Cardiac fibroblast (primary cell): ENCODE data around the gene SLMAP.

Experiments used
- DNase-seq, 2 donors: peaks; one replicate each; pipeline versions ENCODE4 v3.0.0 to v3.0.0-alpha.2; 2010; ENCODE audit warnings: low read depth in 2 of 2
- H3K4me3 ChIP-seq, 2 donors: replicated peaks in 1 of 2; 1 replicate in 1 of 2; 2 replicates in 1 of 2; pipeline ENCODE4 v1.5.1; 2011; ENCODE audit warnings: low read depth in 2 of 2, low read length in 2 of 2, mild to moderate bottlenecking in 2 of 2, moderate library complexity in 1 of 2
- CTCF ChIP-seq: IDR thresholded peaks from one replicate; pipeline ENCODE4 v1.5.1; 2011; ENCODE audit warnings: low read depth, mild to moderate bottlenecking, low read length, inconsistent platforms

SLMAP gene

GRCh38 chr3:57962448-57962834 lies 206.3 kb downstream of the SLMAP start:
- DNase-seq: no peak
- no peak overlapping the region for H3K4me3 ChIP-seq

GRCh38 chr3:57963811-57964346 lies 207.8 kb downstream of the SLMAP start:
- no peak for DNase-seq
- TF ChIP-seq CTCF: no peak
- no peak overlapping the region for H3K4me3 ChIP-seq

More at GRCh38 chr3:57962448-57962834, 206.3 kb downstream of the SLMAP start:
- no peak for TF ChIP-seq CTCF

GRCh38 chr3:57966829-57967228 lies 210.7 kb downstream of the SLMAP start:
- peak; percentile 59 to 79 for DNase-seq
- H3K4me3 ChIP-seq: no peak overlapping the region
- TF ChIP-seq CTCF: no peak

- TF ChIP-seq CTCF: no peak
- DNase-seq: no peak
- H3K4me3 ChIP-seq: no peak overlapping the region
Measured at GRCh38 chr3:57967590-57967989, 211.5 kb downstream of the SLMAP start.

GRCh38 chr3:57968501-57968900 lies 212.4 kb downstream of the SLMAP start:
- TF ChIP-seq CTCF: no peak
- no peak overlapping the region for H3K4me3 ChIP-seq
- DNase-seq: no peak

GRCh38 chr3:57971975-57972374 lies 215.9 kb downstream of the SLMAP start:
- no peak overlapping the region for H3K4me3 ChIP-seq
- DNase-seq: no peak
- no peak for TF ChIP-seq CTCF

- H3K4me3 ChIP-seq: no peak overlapping the region
- DNase-seq: no peak
- TF ChIP-seq CTCF: no peak
Measured at GRCh38 chr3:57972531-57973111, 216.5 kb downstream of the SLMAP start.
